ENCODE data around the gene DLK1. TPM values are rescaled to one million over a fixed set of nuclear protein-coding genes. Genes with fewer than 3 reads are reported as not detected.

Gene DLK1
- total RNA-seq, 2 experiments from 2014 or later: not detected

DNA sequence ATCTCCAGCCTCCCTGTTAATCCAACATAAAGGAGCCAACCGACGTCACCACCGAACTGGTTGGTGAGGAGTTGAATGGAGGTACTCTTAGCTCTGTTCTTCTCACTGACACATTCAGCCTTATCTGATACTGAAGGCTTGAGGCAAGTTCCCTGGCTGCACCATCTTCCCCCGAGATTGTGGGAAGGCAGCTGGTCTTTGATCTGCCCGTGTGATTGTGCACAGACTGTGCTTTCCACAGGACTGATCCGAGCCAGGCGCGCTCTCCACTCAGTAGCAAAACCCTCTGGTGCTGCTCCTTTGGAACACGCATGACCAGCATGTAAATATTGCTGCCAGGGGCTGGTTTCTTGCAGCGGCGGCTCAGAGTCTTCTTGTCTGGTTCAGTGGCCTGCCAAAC, 30.1 kb upstream of the DLK1 start:
- no peak for DNase-seq
- POLR2A ChIA-PET: no interaction called here

DNA sequence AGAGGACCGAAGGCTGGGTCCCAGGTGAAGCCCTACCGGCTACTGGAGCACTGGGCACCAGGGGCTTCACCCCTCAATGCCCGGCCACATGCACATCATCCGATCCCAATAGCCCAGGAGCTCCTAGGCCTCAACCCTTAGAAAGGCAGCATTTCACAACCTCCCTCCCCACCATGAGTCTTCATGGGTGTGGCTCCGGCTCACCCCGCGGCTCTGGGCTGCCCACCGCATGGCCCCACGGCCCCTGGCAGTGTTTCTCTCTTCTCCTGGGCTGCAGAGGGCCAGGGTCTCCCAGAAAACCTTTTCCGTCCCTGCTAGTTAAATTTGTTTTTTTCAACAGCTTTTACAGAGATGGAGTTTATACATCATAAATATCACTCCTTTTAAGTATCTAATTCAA, 28.6 kb upstream of the DLK1 start:
- H3K9me3 Mint-ChIP-seq: no peaks in the 10 kb centered on the region
- ChIA-PET POLR2A (no interaction called here), CTCF (no interaction called here)
- intact Hi-C loops (cut with micrococcal nuclease): no loop called here
- H3K4me3 Mint-ChIP-seq: no peak overlapping the region
- TF ChIP-seq, protein P1, sequence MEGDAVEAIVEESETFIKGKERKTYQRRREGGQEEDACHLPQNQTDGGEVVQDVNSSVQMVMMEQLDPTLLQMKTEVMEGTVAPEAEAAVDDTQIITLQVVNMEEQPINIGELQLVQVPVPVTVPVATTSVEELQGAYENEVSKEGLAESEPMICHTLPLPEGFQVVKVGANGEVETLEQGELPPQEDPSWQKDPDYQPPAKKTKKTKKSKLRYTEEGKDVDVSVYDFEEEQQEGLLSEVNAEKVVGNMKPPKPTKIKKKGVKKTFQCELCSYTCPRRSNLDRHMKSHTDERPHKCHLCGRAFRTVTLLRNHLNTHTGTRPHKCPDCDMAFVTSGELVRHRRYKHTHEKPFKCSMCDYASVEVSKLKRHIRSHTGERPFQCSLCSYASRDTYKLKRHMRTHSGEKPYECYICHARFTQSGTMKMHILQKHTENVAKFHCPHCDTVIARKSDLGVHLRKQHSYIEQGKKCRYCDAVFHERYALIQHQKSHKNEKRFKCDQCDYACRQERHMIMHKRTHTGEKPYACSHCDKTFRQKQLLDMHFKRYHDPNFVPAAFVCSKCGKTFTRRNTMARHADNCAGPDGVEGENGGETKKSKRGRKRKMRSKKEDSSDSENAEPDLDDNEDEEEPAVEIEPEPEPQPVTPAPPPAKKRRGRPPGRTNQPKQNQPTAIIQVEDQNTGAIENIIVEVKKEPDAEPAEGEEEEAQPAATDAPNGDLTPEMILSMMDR (IDR thresholded peaks at IDR 0.05): no peak
- H3K4me1 Mint-ChIP-seq (ENCODE audit: low read depth): no peaks in the 10 kb centered on the region
- H3K36me3 Mint-ChIP-seq (ENCODE audit: low read depth): no peaks in the 10 kb centered on the region
- no peak overlapping the region for H3K27ac Mint-ChIP-seq
- ATAC-seq: no peak
- no peak for DNase-seq
- peaks cover 2% of the 10 kb centered on the region for H3K27me3 Mint-ChIP-seq

More for the DNA sequence above, 30.1 kb upstream of the DLK1 start:
- Mint-ChIP-seq H3K9me3 (no peaks in the 10 kb centered on the region), H3K36me3 (ENCODE audit: low read depth) (no peaks in the 10 kb centered on the region), H3K27me3 (peaks cover 4% of the 10 kb centered on the region), H3K4me3 (no peak overlapping the region), H3K27ac (no peak overlapping the region), H3K4me1 (ENCODE audit: low read depth) (no peaks in the 10 kb centered on the region)
- CTCF ChIA-PET: no interaction called here
- intact Hi-C loops (cut with micrococcal nuclease): no loop called here
- no peak for ATAC-seq
- TF ChIP-seq, protein P1 (IDR thresholded peaks at IDR 0.05): no peak

DNA sequence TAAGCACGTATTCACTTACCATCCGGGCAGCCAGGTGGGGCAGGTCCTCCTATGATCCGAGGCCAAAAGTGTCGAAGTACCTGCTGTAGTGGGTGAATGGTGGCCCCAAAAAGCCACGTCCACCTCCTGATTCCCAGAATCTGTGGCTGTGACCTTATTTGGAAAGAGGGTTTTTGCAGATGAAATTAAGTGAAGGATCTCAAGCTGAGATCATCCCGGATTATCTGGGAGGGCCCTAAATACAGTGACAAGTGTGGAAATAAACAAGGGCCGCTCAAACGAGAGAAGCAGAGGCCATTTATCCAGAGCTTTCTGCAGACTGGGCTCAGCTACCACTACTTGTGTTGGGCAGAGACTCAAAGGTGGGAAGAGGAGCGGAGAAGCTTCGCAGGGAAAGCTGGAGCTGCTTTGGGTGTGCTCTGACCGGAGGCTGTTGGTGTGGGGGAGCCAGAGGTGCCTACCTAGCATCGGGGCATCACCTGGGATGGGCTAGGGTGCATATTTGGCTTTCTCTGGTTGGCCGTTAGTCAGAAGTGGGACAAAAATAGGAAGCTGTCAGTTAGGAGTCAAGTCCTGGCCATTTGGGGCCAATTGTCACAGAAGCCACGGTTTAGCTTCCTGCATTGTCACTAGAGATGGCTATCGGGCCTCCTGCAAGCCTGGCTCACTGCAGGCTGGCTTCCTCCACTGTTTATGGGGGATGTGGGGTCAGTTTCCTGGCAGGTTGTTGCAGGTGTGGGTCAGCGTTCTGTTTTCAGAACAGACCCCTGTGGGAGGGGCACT, 27.8 kb upstream of the DLK1 start:
- H3K9me3 Mint-ChIP-seq: no peaks in the 10 kb centered on the region
- no peaks in the 10 kb centered on the region for H3K36me3 Mint-ChIP-seq (ENCODE audit: low read depth)
- no peak overlapping the region for H3K4me3 Mint-ChIP-seq
- TF ChIP-seq, protein P1 (IDR thresholded peaks at IDR 0.05): no peak
- intact Hi-C loops (cut with micrococcal nuclease): no loop called here
- ChIA-PET POLR2A (no interaction called here), CTCF (no interaction called here)
- H3K27ac Mint-ChIP-seq: no peak overlapping the region
- peaks cover 2% of the 10 kb centered on the region for H3K27me3 Mint-ChIP-seq
- H3K4me1 Mint-ChIP-seq (ENCODE audit: low read depth): no peaks in the 10 kb centered on the region
- ATAC-seq: no peak
- DNase-seq: no peak

DNA sequence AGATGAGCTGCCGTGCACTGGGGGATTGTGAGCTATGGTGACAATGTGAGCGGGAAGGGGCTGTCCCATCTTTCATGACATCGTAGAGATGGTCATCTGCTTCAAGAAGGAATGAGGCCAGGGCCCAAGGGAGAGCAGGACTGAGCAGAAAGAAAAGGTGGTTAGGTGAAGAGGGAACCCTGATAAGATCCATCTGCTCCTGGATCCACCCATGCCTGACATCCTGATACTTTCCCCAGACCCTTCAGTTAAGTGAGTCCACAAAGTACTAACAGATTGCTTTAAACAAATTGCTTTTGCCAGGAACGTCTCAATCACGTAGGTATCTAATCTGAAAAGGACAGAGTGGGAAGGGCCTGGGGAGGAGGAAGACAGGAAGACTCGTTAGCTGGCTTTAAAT, 25.4 kb upstream of the DLK1 start:
- POLR2A ChIA-PET: interaction anchor here (1.9 kb wide), 1 partner anchor 10 kb away, joined by 6 read pairs; no protein-coding TSS in a partner anchor
- Mint-ChIP-seq H3K27me3 (peaks cover 3% of the 10 kb centered on the region), H3K4me3 (no peak overlapping the region), H3K9me3 (no peaks in the 10 kb centered on the region), H3K4me1 (ENCODE audit: low read depth) (no peaks in the 10 kb centered on the region), H3K27ac (no peak overlapping the region), H3K36me3 (ENCODE audit: low read depth) (no peaks in the 10 kb centered on the region)
- TF ChIP-seq, protein P1 (IDR thresholded peaks at IDR 0.05): no peak
- ATAC-seq (no peak), DNase-seq (no peak)
- intact Hi-C loops (cut with micrococcal nuclease): no loop called here
- CTCF ChIA-PET: no interaction called here

DNA sequence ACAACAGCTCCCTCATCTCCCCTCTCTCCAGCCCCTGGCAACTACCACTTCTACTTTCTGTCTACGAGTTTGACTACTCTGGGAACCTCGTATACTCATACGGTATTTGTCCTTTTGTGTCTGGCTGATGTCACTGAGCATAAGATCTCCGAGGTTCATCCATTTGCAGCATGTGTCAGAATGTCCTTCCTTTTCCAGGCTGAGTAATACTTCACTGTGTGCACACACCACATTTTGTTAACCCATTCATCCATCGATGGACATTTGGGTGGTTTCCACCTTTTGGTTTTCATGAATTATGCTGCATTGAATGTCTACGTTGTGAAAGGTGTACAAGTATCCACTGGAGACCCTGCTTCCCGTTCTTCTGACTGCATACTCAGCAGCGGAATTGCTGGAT, 24.1 kb upstream of the DLK1 start:
- H3K27me3 Mint-ChIP-seq: peaks cover 3% of the 10 kb centered on the region
- POLR2A ChIA-PET: interaction anchor here (1.9 kb wide), 1 partner anchor 11 kb away, joined by 6 read pairs; no protein-coding TSS in a partner anchor
- CTCF ChIA-PET: interaction anchor here (1.4 kb wide), 1 partner anchor 40 kb away, joined by 4 read pairs; no protein-coding TSS in a partner anchor

More for the DNA sequence above, 24.1 kb upstream of the DLK1 start:
- DNase-seq: no peak
- no peak overlapping the region for H3K4me3 Mint-ChIP-seq
- intact Hi-C loops (cut with micrococcal nuclease): no loop called here
- TF ChIP-seq, protein P1 (IDR thresholded peaks at IDR 0.05): no peak
- no peaks in the 10 kb centered on the region for H3K36me3 Mint-ChIP-seq (ENCODE audit: low read depth)
- no peak for ATAC-seq
- no peaks in the 10 kb centered on the region for H3K4me1 Mint-ChIP-seq (ENCODE audit: low read depth)
- no peak overlapping the region for H3K27ac Mint-ChIP-seq
- no peaks in the 10 kb centered on the region for H3K9me3 Mint-ChIP-seq
